H9 (cell line): ENCODE results near the gene RXFP1. TPM values are rescaled to one million over a fixed set of nuclear protein-coding genes. Genes with fewer than 3 reads are reported as not detected.

Source experiments
- DNase-seq: peaks from one replicate; pipeline ENCODE4 v3.0.0-alpha.2; 2017
- H2AFZ ChIP-seq: one replicate; pipeline ENCODE4 v1.6.1; 2013; ENCODE audit warnings: mild to moderate bottlenecking, low read length, control low read depth, moderate library complexity
- H2AK5ac ChIP-seq: 2 replicates; pipeline ENCODE4 v1.6.1; 2013; ENCODE audit warnings: low read length, control low read depth, mixed read lengths; ENCODE audit not compliant: insufficient read length
- H2BK120ac ChIP-seq: one replicate; pipeline ENCODE4 v1.6.1; 2013; ENCODE audit warnings: low read depth, mild to moderate bottlenecking, low read length, control low read depth, inconsistent platforms; ENCODE audit not compliant: poor library complexity, severe bottlenecking
- H2BK12ac ChIP-seq: 2 replicates; pipeline ENCODE4 v1.6.1; 2013; ENCODE audit warnings: low read length, control low read depth, mixed read lengths, low read depth; ENCODE audit not compliant: insufficient read length
- H2BK15ac ChIP-seq: 2 replicates; pipeline ENCODE4 v1.6.1; 2013; ENCODE audit warnings: low read depth, low read length, control low read depth
- H2BK20ac ChIP-seq: one replicate; pipeline ENCODE4 v1.6.1; 2013; ENCODE audit warnings: low read depth, mild to moderate bottlenecking, low read length, control low read depth, inconsistent platforms; ENCODE audit not compliant: poor library complexity, severe bottlenecking
- H2BK5ac ChIP-seq: 2 replicates; pipeline ENCODE4 v1.6.1; 2013; ENCODE audit warnings: low read length, control low read depth, mixed read lengths; ENCODE audit not compliant: insufficient read length
- H3K14ac ChIP-seq: 2 replicates; pipeline ENCODE4 v1.6.1; 2013; ENCODE audit warnings: low read length, control low read depth; ENCODE audit not compliant: insufficient read depth
- H3K18ac ChIP-seq: 2 replicates; pipeline ENCODE4 v1.6.1; 2013; ENCODE audit warnings: low read depth, mild to moderate bottlenecking, mixed read lengths, low read length, control low read depth; ENCODE audit not compliant: insufficient read length
- H3K23ac ChIP-seq: 2 replicates; pipeline ENCODE4 v1.6.1; 2013; ENCODE audit warnings: low read length, control low read depth, mixed read lengths, low read depth; ENCODE audit not compliant: insufficient read length
- H3K23me2 ChIP-seq: 2 replicates; pipeline ENCODE4 v1.6.1; 2013; ENCODE audit warnings: low read depth, mild to moderate bottlenecking, mixed read lengths, low read length, control low read depth; ENCODE audit not compliant: insufficient read length, poor library complexity, severe bottlenecking
- H3K27ac ChIP-seq: 2 replicates; pipeline ENCODE4 v1.5.1; 2013; ENCODE audit warnings: low read length, control low read depth, mixed read lengths, low read depth; ENCODE audit not compliant: insufficient read length
- H3K27me3 ChIP-seq: 2 replicates; pipeline ENCODE4 v1.6.1; 2013; ENCODE audit warnings: low read length, control low read depth, inconsistent platforms; ENCODE audit not compliant: insufficient read depth
- H3K4ac ChIP-seq: 2 replicates; pipeline ENCODE4 v1.6.1; 2013; ENCODE audit warnings: low read depth, mild to moderate bottlenecking, control low read depth, inconsistent platforms, low read length, moderate library complexity
- H3K4me1 ChIP-seq: 2 replicates; pipeline ENCODE4 v1.6.1; 2013; ENCODE audit warnings: low read length, control low read depth, inconsistent platforms; ENCODE audit not compliant: insufficient read depth
- H3K4me2 ChIP-seq: 2 replicates; pipeline ENCODE4 v1.6.1; 2013; ENCODE audit warnings: low read length, control low read depth, mixed read lengths; ENCODE audit not compliant: insufficient read length, insufficient read depth
- H3K56ac ChIP-seq: 2 replicates; pipeline ENCODE4 v1.6.1; 2013; ENCODE audit warnings: low read depth, mild to moderate bottlenecking, mixed read lengths, low read length, control low read depth; ENCODE audit not compliant: insufficient read length
- H3K79me1 ChIP-seq: 2 replicates; pipeline ENCODE4 v1.6.1; 2013; ENCODE audit warnings: low read depth, mild to moderate bottlenecking, moderate library complexity, low read length, control low read depth, inconsistent platforms; ENCODE audit not compliant: insufficient read depth, poor library complexity, severe bottlenecking
- H3K79me2 ChIP-seq: 2 replicates; pipeline ENCODE4 v1.6.1; 2013; ENCODE audit warnings: low read length, control low read depth, inconsistent platforms; ENCODE audit not compliant: insufficient read depth
- H3K9ac ChIP-seq: 2 replicates; pipeline ENCODE4 v1.6.1; 2013; ENCODE audit warnings: low read length, control low read depth, mixed read lengths; ENCODE audit not compliant: insufficient read length; ENCODE audit errors: extremely low read depth
- H3K9me3 ChIP-seq: one replicate; pipeline ENCODE4 v1.6.1; 2013; ENCODE audit warnings: low read depth, low read length, inconsistent platforms; ENCODE audit not compliant: control insufficient read depth
- H3T11ph ChIP-seq: one replicate; pipeline ENCODE4 v1.6.1; 2013; ENCODE audit warnings: mild to moderate bottlenecking, low read length, control low read depth, inconsistent platforms
- H4K20me1 ChIP-seq: one replicate; pipeline ENCODE4 v1.6.1; 2013; ENCODE audit not compliant: control insufficient read depth, insufficient read length, insufficient read depth
- H4K5ac ChIP-seq: 2 replicates; pipeline ENCODE4 v1.6.1; 2013; ENCODE audit warnings: low read depth, mild to moderate bottlenecking, mixed read lengths, low read length, control low read depth; ENCODE audit not compliant: insufficient read length
- H4K8ac ChIP-seq: replicated peaks from 2 replicates; pipeline ENCODE4 v1.6.1; 2013; ENCODE audit warnings: low read length, control low read depth, mixed read lengths, low read depth; ENCODE audit not compliant: insufficient read length
- H4K91ac ChIP-seq: 2 replicates; pipeline ENCODE4 v1.6.1; 2013; ENCODE audit warnings: low read depth, mild to moderate bottlenecking, moderate library complexity, mixed read lengths, low read length, control low read depth; ENCODE audit not compliant: insufficient read length
- H3K27ac Mint-ChIP-seq, 3 experiments: 2 replicates in 2 of 3; 3 replicates in 1 of 3; pipeline ENCODE4 v1.8.0; 2020 to 2021; ENCODE audit warnings: mixed read lengths in 3 of 3, mild to moderate bottlenecking in 1 of 3, moderate library complexity in 1 of 3
- H3K27me3 Mint-ChIP-seq: 2 replicates; pipeline ENCODE4 v1.8.0; 2021; ENCODE audit warnings: low read depth, mild to moderate bottlenecking, moderate library complexity, mixed read lengths
- H3K36me3 Mint-ChIP-seq, 3 experiments: 2 replicates in 2 of 3; 3 replicates in 1 of 3; pipeline ENCODE4 v1.8.0; 2020 to 2021; ENCODE audit warnings: low read depth in 3 of 3, mixed read lengths in 3 of 3; ENCODE audit not compliant: insufficient read depth in 1 of 3
- H3K4me1 Mint-ChIP-seq, 2 experiments: 2 replicates each; pipeline ENCODE4 v1.8.0; 2020; ENCODE audit warnings: mixed read lengths in 2 of 2
- H3K4me3 Mint-ChIP-seq, 2 experiments: 2 replicates in 1 of 2; 3 replicates in 1 of 2; pipeline ENCODE4 v1.8.0; 2020 to 2021; ENCODE audit warnings: mild to moderate bottlenecking in 2 of 2, mixed read lengths in 2 of 2, moderate library complexity in 1 of 2
- H3K9me3 Mint-ChIP-seq, 2 experiments: 2 replicates in 1 of 2; 3 replicates in 1 of 2; pipeline ENCODE4 v1.8.0; 2020; ENCODE audit warnings: mild to moderate bottlenecking in 2 of 2, mixed read lengths in 2 of 2, moderate library complexity in 1 of 2
- WGBS: extraction: QIAGEN DNeasy Blood & Tissue Kit; methylation state at CpG from one replicate; pipeline ENCODE4 v1.1.7; 2013; ENCODE audit warnings: missing lambda C conversion rate, low lambda C conversion rate, mixed read lengths; ENCODE audit not compliant: insufficient read length; ENCODE audit errors: extremely low coverage; 5-methylcytosine and 5-hydroxymethylcytosine counted together
- total RNA-seq: library from RNA; stranded (reverse); gene quantifications from 2 replicates; pipeline ENCODE4 v1.2.1, GENCODE V29; 2021
- TF ChIP-seq, protein P1 (sequence below): fragments of 200-600 bp; sonication (generic); conservative IDR thresholded peaks from 3 replicates; pipeline ENCODE4 v1.8.0; 2021; ENCODE audit warnings: antibody characterized with exemption, mild to moderate bottlenecking

RXFP1 gene
- total RNA-seq, 1 experiment from 2014 or later, result 0.17 TPM

DNA sequence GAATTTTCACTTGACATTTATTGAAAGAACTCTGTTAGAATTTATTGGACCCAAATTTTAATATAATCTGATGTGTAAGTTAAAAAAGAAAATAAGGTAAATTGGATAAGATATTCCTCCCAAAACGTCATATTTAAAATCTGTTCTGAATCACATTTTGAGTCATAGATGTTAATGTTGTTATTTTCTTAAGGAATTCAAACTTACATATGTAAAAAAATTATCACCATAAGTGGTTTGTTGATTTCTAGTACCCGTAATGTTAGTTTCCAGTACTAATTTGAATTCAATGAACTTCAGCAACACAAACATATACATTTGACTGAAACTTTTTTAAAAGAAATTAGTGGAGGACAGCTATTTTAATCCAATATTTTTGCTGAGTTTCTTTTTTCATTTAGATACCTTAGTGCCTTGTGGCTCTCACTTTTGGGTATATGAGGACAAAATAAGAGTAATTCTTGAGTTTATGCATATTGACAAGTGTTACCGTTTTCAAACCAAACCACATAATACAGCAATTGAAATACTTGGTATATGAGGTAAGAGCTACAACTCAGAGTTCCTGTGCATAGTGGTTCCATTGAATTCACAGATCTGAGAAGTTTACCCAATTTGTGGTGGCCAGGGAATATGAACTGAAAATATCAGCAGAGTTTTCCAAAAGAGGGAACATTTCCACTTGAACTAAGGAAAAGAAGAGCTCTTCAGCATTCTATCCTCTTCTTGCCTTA is 78.2 kb downstream of the RXFP1 start:
- H2BK15ac ChIP-seq, result no peak overlapping the region
- no peak overlapping the region for H2BK12ac ChIP-seq
- Mint-ChIP-seq H3K4me1 (no peaks in the 10 kb centered on the region; a peak in 1 of 4 replicates), H3K27ac (no peak overlapping the region), H3K36me3 (no peaks in the 10 kb centered on the region), H3K9me3 (no peaks in the 10 kb centered on the region), H3K27me3 (no peaks in the 10 kb centered on the region), H3K4me3 (no peak overlapping the region)
- H3K4me2 ChIP-seq, result no peak overlapping the region
- no peak overlapping the region for H3K9ac ChIP-seq
- no peaks in the 10 kb centered on the region for H3K27me3 ChIP-seq
- no peaks in the 10 kb centered on the region for H3K79me2 ChIP-seq
- H4K91ac ChIP-seq, result no peak overlapping the region
- no peak overlapping the region for H3K56ac ChIP-seq
- H3K14ac ChIP-seq, result no peak overlapping the region
- H3K4me1 ChIP-seq, result no peaks in the 10 kb centered on the region; the same call in 1 of the 2 replicates
- H3K18ac ChIP-seq, result no peak overlapping the region
- H4K8ac ChIP-seq, result no peak overlapping the region
- no peak overlapping the region for H3K23ac ChIP-seq
- no peak overlapping the region for H2BK120ac ChIP-seq
- no peak overlapping the region for H3K27ac ChIP-seq
- no peak overlapping the region for H2AFZ ChIP-seq
- no peak for DNase-seq
- H4K5ac ChIP-seq, result no peak overlapping the region
- no CpG with 5 or more reads among the region's 3 CpGs for WGBS
- H3K23me2 ChIP-seq, result no peaks in the 10 kb centered on the region
- H2BK20ac ChIP-seq, result no peak overlapping the region
- no peak overlapping the region for H2BK5ac ChIP-seq
- no peaks in the 10 kb centered on the region for H3K9me3 ChIP-seq
- no peaks in the 10 kb centered on the region for H3K79me1 ChIP-seq
- TF ChIP-seq, protein P1, sequence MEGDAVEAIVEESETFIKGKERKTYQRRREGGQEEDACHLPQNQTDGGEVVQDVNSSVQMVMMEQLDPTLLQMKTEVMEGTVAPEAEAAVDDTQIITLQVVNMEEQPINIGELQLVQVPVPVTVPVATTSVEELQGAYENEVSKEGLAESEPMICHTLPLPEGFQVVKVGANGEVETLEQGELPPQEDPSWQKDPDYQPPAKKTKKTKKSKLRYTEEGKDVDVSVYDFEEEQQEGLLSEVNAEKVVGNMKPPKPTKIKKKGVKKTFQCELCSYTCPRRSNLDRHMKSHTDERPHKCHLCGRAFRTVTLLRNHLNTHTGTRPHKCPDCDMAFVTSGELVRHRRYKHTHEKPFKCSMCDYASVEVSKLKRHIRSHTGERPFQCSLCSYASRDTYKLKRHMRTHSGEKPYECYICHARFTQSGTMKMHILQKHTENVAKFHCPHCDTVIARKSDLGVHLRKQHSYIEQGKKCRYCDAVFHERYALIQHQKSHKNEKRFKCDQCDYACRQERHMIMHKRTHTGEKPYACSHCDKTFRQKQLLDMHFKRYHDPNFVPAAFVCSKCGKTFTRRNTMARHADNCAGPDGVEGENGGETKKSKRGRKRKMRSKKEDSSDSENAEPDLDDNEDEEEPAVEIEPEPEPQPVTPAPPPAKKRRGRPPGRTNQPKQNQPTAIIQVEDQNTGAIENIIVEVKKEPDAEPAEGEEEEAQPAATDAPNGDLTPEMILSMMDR, result no peak
- no peaks in the 10 kb centered on the region for H4K20me1 ChIP-seq
- no peak overlapping the region for H2AK5ac ChIP-seq
- no peak overlapping the region for H3K4ac ChIP-seq
- no peak overlapping the region for H3T11ph ChIP-seq
